ENCODE results near the gene TNFRSF13B.

The TNFRSF13B gene

DNA sequence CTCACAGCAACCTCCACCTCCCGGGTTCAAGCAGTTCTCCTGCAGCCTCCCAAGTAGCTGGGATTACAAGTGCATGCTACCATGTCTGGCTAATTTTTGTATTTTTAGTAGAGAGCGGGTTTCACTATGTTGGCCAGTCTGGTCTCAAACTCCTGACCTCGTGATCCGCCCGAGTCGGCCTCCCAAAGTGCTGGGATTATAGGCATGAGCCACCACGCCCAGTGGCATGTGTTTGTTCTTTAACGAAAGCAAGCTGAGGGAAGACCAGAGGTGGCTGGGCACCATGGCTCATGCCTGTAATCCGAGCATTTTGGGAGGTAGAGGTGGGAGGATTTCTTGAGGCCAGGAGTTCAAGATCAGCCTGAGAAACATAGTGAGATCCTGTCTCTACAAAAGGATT, 18.1 kb downstream of the TNFRSF13B start:
- no peak for DNase-seq

DNA sequence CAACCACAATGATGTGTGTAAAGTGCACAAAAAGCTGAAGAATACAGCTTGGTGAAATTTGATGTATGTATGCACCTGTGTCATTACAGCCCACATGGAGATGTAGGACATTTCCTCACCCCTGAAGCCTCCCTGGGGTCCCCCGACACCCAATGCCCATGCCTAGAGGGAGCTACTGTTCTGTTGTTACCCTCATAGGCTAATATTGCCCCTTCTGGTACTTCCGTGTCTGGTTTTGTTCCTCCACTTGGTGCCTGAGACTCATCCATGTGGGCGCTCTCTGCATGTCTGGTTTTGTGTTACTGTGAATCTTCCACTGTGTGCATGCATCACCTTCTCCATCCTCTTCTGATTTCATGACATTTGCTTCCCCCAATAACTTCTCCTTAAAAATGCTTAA, 18.6 kb downstream of the TNFRSF13B start:
- no peak for DNase-seq

GRCh38 chr17:16952401-16952800, 19.5 kb downstream of the TNFRSF13B start:
- DNase-seq, result no peak

DNA sequence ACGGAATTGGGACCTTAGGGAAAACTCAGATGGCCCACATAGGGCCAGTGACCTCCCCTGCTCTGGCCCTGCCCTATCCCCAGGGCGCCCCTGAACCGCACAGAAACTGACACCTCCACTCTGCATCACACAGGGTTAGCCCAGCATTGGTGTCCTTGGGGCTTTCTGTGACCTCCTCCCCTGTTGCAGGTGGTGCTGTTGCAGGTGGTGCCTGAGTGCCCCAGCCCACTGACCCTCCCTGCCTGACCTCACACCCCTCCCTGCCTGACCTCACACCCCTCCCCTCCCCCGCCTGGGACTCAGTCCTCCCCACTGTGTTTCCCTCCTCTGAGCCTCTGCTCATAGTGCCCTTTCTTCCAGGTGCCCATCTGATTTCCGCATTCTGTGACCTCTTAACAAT, 21.4 kb downstream of the TNFRSF13B start:
- DNase-seq, result no peak

- no peak for DNase-seq
Measured at GRCh38 chr17:16948587-16949376, 23.1 kb downstream of the TNFRSF13B start.

- DNase-seq, result no peak
Measured at GRCh38 chr17:16947470-16947869, 24.4 kb downstream of the TNFRSF13B start.

GRCh38 chr17:16945663-16946218, 26.2 kb downstream of the TNFRSF13B start:
- DNase-seq, result no peak

DNA sequence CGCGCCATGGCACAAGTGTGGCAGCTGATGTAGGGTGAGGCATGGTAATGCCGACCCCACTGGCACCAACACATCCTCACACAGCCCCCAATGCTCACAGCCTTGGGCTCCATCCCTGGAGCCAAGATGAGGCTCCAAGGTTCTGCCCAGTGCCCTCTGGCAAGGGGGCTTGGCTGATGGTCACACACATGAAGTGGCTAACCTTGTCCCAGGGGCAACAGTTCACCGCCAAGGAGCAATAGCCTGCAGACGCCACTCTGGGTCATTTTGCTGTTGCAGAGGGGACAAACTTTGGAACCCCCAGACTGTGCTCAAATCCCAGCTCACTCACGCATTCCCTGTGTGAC, 26.8 kb downstream of the TNFRSF13B start:
- no peak for DNase-seq

DNA sequence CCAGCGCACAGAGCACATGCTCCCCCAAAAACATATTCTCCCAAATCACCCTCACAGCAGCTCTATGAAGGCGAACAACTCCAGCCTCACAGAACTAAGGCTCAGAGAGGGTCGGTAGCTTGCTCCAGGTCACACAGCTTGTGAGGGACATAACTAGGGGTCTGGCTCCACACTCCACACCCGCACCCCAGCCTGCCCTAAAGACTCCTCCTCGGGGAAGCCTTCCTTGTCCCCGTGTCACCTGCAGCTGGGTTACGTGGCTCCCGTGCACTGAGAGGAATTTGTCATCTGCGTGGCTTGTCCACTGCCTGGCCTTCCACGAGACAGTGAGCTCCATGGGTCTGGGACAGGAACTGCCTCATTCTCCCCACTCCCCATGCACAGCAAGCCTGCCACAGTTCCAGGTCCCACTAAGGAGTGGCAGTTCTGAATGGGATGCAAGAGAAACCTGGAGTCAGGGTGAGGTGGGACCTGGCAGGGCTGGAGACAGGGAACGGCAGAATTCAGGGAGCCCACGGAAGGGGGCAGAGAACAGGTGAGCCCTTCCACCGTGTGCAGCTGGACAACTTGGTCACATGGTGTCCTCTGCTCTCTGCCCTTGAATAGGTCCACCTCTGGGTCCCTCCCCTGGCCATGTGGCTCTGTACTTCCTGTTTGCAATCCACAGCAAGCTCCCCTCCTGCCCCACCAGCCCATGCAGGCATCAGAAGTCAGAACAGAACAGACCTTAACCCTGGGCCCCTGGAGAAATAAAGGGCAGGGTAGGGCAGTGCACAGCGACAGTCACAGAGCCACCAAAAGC, 27.4 kb downstream of the TNFRSF13B start:
- DNase-seq, result no peak

GRCh38 chr17:16943541-16944333, 28.2 kb downstream of the TNFRSF13B start:
- no peak for DNase-seq

- DNase-seq, result no peak
Measured at GRCh38 chr17:16943032-16943352, 28.9 kb downstream of the TNFRSF13B start.

DNA sequence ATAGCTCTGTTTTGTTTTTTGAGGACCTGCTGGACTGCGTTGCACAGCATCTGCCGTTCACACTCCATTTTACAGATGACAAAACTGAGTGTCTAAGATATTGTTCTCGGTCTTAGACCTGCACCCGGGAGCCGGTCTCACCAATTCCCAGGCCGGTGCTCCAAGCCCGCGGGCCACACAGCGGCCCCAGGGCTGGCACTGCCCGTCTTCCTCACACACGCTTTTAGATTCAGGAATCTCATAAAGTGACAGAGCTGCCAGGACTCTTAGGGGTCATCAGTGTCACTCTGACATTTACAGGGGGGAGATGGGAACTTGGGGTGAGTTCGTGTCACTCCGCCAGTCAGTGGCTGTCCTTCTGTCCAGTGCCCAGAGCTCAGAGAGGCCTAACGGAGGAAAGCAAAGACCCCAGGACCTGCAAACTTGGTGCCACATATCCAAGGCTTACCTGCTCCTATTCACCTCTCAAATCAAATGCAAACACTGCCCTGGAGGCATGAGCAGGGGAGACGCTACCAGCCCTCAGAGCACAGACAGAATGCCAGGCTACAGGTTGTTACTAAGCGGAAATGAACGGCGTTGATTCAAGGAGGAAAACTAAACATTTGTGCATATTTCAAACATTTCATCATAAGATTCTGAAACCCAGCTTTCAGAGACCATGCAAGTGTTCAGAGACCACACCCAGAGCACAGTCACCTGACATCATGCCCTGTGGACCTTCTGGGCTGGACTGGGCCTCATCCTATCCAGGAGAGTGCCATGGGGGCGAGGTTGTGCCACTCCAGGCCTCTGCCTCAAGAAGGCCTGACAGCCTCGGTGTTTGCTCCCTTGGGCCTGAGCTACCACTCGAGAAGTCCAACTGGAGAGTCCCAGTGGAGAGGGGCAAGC, 29.5 kb downstream of the TNFRSF13B start:
- no peak for DNase-seq

DNA sequence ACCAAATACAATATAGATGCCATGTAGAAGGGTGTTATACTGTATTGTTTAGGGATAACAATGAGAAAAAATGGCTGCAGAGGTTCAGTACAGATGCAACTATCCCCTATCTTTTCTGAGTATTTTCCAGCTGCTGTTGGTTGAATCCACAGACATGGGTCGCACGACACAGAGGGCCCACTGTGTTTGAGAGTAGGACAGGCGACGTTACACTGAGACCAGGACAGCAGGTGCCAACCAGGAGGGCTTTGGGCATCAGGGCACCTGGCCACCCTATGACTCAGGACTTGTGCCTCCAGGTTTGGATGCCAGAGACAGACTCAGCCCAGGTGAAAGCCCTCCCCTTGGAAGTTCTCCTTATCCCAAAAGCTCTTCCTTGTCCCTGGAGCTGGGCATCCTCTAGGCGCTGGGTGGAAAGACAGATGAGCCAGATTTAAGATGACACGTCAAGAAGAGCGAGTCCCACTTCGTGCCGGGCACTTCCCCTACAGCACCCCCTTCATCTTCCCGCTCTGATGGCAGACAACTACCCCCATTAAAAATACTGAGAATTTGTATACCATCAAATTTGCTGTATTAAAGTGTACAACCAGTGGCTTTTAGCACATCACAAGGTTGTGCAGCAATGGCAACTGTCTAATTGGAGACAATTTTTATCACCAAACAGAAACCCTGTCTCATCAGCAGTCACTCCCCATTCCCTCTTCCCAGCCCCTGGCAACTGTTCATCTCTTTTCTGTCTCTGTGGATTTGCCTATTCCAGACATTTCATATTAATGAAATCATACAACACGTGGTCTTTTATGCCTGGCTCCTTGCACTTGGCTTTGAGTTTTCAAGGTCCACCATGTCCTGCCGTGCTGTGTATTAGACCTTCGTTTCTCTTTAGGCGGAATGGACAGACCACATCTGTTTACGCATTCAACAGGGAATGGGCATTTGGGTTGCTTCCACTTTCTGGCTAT, 30.6 kb downstream of the TNFRSF13B start:
- DNase-seq, result no peak

DNA sequence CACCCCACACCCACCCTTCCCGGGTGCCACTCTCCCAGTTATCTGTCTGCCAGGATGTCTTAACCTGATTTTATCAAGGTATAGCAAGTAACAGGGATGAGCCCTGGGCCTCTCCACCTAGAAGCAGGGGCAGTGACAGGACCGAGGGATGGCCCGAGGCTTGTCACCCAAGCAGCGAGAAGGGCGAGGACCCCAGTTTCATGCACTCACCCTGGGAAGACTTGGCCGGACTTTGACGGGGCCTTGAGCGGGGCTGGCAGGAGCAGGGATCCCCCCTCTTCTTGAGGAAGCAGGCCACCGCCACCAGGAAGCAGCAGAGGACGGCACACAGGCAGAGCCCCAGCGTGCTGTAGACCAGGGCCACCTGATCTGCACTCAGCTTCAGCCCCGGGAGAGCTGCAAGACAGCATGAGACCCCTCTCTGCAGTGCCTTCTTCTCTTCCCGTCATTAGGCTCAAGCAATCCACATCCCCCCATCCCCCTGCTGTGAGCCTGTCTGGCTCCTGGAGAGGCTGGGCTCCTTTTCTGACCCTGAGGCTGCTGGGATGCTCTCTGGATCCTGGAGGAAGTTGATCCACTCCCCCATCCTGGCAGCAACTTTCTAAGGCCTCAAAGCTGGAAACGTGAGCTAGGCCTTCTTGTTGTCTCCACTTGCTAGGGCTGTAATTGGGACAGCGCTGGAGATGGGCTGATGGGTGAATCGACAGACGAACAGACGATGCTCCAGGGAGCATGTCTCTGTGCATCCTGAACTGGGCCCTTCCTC, 31.6 kb downstream of the TNFRSF13B start:
- DNase-seq, result no peak

GRCh38 chr17:16939606-16940115, 32.3 kb downstream of the TNFRSF13B start:
- no peak for DNase-seq

- no peak for DNase-seq
Measured at GRCh38 chr17:16939208-16939576, 32.7 kb downstream of the TNFRSF13B start.

- DNase-seq, result no peak
Measured at GRCh38 chr17:16938496-16939207, 33.3 kb downstream of the TNFRSF13B start.

DNA sequence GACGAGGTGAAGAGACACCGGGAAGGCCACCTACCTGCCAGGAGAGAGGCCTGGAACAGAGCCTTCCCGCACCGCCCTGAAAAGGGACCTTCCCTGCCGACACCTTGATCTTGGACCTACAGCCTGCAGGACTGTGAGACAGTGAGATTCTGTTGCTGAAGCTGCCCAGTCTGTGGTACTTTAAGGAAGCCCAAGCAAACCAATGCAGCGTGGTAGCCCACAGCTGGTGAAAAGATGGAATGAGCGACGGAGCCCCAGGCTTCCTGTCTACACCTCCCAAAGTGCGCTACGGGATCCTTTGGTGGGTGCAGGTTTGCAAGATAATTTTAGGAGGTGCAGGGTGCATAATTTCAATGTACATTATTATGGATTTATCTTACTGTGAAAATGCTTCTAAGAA, 33.9 kb downstream of the TNFRSF13B start:
- no peak for DNase-seq

DNA sequence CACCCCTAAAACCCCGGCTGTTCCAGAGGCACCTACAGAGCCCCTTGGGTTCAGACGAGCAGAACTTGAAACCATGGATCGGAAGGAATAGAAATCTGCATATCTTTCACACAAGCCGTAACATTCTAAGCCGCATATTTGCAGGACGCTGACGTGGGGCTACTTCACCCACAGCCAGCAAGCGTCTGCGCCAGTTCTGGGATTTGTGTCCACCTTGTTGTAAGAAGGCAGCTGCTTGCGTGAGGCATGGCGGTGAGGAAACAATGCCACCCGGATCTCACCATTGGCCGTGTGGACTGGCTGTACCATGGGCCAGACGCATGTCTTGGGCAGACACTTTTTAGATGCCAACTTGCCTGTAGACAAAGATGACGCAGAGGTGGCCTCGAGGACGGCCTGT, 34.5 kb downstream of the TNFRSF13B start:
- no peak for DNase-seq

All from activated CD4-positive, alpha-beta T cell treated with anti-CD3 and anti-CD28 coated beads, Interleukin-2, amount 50 U/mL, for 48 hours (primary cell).